Activated CD4-positive, alpha-beta T cell treated with anti-CD3 and anti-CD28 coated beads for 24 hours (primary cell): ENCODE measurements around the gene PRDM2.

Experiments used
- DNase-seq, 2 donors: peaks; one replicate each; pipeline ENCODE4 v3.0.0-alpha.2; 2020; ENCODE audit warnings: low read depth in 2 of 2

PRDM2 gene

DNA sequence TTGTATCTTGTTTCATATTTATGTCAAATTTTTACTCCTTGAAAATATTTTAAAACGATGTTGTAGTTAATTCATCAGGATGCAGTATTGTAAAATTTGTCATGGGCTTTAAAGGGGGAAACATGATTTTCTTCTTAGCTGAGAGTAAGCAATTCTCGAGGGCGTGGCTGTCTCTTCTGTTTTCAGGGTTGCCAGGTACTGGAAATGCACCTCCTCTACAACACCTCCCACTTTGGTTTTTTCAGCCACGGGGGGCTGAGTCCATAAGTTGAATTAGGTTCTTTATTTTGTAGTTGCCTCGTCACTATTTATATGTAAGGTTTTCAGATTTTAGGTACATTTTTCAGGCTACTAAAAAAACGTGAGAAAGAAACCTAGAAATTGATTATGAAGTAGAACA lies 64.0 kb downstream of the PRDM2 start:
- no peak for DNase-seq

DNA sequence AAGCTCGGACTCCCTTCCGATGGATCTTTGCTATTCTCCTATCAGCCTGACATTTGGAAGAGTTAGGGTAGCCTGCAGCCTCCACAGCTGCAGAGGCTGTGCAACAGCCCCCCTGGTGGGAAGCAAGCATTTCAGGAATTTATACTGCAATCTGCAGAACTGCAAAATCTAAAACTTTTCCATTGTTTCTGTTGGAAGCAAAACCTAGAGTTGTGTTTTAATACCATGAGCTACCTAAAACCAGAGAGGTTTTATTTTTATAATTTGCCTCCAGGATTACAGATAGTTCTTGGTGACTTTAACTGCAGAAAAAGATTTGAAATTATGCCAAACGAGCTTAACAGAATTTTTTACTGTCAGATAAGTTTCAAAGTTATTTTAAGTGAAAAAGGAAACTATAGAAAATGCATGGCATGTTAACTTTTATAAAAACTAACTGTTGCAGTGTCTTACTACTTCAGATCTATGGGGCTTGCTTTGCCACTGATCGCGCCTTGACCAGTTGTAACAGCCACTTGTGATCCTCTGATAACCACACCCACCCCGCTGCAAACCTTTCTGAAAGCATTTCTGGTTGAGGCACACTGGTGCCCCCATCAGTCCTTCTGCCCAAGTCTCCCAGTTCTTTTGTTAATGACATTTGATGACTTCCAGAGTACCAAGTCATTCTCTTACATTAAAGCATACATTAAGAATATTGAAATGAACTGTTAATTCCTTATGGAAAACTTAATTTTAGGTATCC lies 64.8 kb downstream of the PRDM2 start:
- DNase-seq: no peak

DNA sequence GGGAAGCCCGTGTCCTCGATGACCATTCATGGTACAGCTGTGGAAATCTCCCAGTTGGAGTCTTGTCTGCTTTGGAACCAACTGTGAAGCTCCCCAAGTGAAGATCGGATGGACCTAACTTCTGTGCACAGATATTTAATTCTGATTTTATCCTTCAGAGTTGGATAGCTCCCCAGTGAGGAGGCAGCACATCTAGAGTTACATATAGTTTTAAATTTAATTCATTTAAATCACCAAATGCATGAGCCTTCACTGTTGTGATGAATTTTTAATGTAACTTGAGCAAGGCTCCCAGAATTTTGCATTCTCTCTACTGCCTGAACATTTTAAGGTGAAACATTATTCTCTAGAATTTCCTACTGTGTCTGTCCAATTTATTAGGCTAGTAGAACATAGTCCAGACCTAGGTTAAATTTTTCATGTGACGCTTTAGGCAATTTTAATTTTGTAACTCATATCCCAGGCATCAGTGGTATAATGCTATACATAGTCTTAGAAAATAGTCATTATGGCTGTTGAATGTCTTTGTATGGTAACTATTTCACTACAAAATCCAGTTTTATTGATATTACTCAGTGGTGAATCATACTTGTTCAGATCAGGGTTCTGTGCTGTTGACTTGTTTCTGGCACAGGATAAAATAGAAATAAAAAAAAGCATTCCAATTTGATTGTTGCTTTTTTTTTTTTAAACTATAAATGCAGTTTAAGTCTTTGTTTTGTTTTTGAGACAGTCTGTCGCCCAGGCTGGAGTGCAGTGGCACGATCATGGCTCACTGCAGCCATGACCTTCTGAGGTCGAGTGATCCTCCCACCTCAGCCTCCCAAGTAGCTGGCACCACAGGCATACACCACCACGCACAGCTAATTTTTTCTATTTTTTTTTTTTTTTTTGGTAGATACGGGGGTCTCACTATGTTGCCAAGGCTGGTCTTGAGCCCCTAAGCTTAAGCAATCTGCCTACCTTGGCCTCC lies 66.9 kb downstream of the PRDM2 start:
- DNase-seq: no peak

DNA sequence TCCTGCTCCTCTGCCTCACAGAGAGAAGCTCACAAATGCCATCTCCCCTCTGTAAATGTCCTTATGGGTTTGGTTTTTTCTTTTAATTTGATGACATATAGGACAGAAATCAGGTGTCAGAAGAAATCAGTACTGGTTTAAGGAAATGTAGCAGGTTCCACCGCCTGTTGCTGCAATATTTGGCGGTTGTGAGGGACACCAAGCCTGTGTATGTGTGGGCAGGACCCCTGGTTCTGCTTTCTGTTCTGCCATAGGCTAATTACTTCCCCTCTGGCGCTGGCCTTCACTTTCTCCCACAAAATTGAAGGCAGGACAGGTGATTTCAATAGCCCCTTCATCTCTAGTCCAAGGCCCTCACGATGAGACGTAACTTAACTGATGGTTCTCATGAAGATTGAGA lies 69.2 kb downstream of the PRDM2 start:
- no peak for DNase-seq

DNA sequence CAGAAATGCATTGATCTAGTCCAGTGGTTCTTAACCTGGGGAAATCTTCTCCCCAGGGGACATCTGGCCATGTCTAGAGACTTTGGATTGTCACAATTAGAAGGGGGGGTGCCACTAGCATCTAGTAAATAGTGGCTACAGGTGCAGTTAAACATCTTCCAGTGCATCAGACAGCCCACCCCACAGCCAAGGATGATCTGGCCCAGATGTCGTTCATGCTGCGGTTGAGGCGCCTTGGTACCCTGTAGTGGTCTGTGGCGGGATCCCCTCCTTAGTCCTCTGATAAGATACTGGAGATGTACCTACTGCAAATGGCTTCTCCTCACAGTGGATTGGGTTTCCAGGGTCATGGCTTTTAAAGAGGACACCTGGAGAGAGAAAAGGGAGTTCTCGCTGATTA lies 69.8 kb downstream of the PRDM2 start:
- DNase-seq: no peak

DNA sequence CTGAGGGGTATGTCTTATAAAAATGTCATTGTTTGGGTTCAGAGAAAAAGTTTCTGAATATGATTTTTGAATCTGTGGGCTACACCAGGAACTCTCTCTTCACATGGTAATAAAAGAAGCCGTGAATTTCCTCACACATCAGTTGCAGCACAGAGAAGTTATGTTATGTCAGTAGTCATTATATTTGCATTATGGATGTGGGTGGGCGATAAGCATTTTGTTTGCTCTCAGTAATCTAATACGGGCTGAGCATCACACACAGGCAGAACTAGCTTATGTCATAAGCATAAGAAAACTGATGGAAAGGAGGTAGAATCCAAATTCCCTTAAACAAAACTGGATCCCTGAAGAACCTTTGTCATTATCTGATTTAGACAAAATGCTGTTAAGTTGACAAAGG lies 70.8 kb downstream of the PRDM2 start:
- no peak for DNase-seq

DNA sequence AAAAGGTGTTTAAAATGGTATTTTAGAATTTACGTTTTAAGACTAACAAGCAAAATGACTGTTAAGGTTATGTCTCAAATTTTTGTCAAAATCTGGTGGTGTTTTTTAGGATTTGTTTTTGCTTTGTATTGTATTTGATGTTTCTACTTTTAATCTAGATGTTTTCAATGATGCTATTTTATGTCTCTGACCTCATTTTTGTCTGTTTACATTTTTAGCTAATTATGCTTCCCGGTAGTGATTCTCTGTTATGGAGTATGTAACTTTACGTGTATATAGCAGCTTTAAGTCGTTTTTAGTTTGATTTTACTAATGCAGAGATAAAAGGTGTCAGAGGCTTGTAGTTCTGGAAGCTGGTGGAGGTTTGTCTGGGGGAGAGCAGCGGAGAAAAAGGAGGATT lies 71.8 kb downstream of the PRDM2 start:
- DNase-seq: no peak

DNA sequence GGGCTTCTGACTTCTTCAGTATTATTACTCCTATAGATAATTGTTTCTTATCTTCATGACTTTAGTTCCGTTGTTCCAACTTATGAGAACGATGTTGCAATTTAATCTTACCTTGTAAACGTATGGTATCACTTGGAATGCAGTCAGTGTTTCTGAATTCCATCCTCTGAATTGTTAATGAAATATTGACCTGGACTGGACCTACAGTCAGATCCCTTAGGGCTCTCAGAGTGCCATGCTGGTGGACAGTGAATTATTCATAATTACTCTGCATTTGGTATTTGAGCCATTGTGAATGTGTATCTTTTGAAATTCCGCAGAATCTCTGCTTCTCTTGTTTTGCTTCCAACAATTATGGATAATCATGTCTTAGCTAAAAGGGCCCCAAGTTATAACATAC lies 72.3 kb downstream of the PRDM2 start:
- no peak for DNase-seq

DNA sequence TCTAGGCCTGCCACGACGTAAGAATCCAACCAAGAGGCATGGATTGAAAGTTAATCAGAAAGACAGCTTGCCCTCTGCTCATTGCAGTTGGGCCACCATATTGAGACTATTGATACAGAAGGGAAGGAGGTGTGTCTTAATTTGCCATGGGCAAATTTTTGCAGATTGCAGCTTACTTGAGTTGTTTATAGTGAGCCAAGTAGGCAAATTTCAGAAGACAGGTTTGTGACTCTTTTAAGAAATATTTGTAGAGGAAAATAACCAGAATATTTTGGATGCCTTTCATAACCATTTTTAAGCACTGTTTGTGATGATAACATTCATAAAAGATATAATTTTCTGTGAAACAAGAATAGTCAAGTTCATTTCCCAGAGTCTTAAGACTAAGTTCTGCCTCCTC lies 74.1 kb downstream of the PRDM2 start:
- DNase-seq: no peak

DNA sequence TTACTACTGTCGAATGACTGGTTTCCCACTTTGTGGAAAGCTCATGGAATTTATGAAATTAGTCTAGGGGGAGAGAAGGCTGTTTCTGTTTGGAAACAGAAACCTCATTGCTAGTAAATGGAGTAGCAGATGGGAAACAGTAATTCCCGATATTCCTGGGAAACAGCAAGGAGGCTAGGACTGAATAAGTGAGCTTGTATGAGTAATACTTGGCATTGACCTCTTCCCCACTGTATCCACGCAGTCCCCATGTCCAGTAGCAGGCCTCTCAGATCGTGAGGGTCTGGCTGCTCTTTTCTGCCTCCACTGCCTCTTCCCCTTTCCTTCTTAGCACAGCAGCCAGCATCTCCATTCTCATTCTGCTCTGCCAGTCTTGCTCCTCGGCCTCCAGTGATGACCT lies 75.5 kb downstream of the PRDM2 start:
- no peak for DNase-seq

DNA sequence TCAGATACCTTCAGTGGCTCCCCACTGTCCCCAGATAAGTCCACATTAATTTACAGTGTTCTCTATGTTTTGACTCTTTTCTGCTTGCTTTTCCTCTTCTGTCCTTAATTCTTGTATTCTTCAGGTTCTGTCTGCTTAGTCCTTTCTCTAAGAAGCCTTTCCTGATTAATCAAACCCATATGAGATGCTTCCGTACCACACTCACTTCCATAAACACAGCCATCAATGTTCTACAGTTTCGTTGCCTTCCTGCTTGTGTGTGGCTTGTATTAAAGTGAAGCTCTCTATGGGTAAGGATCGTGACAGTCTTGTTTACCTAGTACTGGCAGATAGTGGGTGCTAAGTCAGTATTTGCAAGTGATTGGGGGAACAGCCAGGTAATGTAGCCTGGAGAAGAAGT lies 75.9 kb downstream of the PRDM2 start:
- no peak for DNase-seq

DNA sequence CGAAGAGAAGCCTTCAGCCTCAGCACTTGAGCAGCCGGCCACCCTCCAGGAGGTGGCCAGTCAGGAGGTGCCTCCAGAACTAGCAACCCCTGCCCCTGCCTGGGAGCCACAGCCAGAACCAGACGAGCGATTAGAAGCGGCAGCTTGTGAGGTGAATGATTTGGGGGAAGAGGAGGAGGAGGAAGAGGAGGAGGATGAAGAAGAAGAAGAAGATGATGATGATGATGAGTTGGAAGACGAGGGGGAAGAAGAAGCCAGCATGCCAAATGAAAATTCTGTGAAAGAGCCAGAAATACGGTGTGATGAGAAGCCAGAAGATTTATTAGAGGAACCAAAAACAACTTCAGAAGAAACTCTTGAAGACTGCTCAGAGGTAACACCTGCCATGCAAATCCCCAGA lies 78.4 kb downstream of the PRDM2 start:
- no peak for DNase-seq

DNA sequence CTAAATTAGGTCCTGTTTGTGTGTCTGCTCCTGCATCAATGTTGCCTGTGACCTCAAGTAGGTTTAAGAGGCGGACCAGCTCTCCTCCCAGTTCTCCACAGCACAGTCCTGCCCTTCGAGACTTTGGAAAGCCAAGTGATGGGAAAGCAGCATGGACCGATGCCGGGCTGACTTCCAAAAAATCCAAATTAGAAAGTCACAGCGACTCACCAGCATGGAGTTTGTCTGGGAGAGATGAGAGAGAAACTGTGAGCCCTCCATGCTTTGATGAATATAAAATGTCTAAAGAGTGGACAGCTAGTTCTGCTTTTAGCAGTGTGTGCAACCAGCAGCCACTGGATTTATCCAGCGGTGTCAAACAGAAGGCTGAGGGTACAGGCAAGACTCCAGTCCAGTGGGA lies 79.9 kb downstream of the PRDM2 start:
- DNase-seq: no peak

DNA sequence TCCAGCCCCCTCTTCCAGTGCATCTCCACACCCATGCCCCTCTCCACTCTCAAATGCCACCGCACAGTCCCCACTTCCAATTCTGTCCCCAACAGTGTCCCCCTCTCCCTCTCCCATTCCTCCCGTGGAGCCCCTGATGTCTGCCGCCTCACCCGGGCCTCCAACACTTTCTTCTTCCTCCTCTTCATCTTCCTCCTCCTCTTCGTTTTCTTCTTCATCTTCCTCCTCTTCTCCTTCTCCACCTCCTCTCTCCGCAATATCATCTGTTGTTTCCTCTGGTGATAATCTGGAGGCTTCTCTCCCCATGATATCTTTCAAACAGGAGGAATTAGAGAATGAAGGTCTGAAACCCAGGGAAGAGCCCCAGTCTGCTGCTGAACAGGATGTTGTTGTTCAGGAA lies 80.8 kb downstream of the PRDM2 start:
- no peak for DNase-seq

DNA sequence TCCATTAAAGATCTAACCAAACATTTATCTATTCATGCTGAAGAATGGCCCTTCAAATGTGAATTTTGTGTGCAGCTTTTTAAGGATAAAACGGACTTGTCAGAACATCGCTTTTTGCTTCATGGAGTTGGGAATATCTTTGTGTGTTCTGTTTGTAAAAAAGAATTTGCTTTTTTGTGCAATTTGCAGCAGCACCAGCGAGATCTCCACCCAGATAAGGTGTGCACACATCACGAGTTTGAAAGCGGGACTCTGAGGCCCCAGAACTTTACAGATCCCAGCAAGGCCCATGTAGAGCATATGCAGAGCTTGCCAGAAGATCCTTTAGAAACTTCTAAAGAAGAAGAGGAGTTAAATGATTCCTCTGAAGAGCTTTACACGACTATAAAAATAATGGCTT lies 81.2 kb downstream of the PRDM2 start:
- no peak for DNase-seq

DNA sequence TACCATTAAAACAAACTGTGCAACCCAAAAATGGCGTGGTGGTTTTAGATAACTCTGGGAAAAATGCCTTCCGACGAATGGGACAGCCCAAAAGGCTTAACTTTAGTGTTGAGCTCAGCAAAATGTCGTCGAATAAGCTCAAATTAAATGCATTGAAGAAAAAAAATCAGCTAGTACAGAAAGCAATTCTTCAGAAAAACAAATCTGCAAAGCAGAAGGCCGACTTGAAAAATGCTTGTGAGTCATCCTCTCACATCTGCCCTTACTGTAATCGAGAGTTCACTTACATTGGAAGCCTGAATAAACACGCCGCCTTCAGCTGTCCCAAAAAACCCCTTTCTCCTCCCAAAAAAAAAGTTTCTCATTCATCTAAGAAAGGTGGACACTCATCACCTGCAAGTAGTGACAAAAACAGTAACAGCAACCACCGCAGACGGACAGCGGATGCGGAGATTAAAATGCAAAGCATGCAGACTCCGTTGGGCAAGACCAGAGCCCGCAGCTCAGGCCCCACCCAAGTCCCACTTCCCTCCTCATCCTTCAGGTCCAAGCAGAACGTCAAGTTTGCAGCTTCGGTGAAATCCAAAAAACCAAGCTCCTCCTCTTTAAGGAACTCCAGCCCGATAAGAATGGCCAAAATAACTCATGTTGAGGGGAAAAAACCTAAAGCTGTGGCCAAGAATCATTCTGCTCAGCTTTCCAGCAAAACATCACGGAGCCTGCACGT lies 82.1 kb downstream of the PRDM2 start:
- DNase-seq: no peak

DNA sequence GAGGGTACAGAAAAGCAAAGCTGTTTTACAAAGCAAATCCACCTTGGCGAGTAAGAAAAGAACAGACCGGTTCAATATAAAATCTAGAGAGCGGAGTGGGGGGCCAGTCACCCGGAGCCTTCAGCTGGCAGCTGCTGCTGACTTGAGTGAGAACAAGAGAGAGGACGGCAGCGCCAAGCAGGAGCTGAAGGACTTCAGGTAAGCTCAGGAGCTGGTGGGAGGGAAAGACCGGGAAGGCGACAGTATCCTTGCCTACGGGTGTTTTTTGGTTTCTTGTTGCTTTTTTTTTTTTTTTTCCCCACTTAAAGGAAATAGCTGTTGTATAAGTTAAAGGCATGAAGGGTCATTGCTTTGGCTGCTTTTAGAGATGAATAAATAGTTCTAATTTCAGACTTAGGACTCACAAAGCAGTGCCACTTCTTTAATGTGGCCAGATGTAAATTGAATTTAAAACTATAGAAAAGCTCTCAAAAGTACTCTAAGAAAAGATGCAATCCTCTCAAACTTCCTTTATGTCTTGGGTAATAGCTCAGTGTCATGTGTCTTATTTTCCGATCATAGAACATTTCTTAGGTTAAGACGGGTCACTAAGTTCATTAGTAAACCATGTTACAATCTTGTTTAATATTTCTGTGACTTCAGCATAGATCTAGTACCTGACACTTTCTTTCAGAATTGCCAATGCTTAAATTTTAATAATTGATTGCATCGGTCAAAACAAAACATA lies 82.8 kb downstream of the PRDM2 start:
- no peak for DNase-seq

DNA sequence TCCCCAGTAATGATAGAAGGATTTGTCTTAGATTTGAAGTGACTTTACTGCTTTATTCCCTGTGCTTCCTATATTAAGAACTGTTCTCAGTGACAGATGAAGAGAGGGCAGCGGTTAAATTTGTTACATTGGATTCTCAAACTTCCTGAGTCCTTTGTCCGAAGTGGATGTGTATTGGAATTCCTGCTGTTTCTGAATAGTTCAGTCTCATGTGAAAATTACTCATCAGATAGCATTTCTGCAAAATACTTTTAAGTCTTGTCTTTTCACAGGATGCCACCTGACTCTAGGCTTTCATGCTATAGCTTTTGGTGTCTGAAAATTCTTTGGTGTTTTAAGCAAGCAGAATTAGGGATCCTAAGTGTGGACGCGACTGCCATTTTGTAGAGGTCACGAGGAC lies 83.6 kb downstream of the PRDM2 start:
- DNase-seq: no peak

DNA sequence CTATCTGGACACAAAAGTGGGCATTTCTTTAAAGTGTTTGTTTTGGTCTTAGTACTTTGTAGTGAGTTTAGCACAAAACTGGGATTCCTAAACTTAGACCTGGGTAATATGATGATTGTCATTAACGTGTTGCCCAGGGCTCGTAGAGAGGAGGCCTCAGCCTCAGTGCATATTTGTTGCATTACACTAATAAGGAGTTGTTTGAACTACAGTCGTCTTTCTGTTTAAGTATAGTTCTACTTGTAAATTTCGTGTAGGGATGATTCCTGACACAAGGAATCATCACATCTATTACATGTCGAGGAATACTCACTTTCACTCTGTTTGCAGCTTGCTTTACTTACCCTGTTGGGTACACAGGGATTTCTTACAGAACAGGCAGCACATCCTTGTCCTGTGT lies 85.0 kb downstream of the PRDM2 start:
- no peak for DNase-seq

DNA sequence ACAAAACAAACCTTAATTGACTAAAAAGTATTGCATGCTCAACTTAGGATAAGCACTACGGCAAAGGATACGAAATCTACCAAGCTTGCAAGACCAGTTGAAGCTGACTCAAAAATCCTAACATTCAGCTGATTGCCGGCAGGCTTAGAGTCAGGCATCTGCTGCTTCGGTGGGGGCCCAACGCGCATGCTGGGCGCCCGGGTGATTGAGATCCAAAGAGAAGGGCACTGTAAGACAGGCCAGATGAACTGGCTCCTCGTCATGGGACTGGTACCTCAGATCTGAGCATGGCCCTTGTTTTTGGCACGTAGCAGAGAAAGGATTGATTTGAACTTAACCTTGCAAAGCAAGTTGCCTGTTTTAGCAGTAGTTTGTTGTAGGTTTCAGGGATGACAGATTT lies 86.6 kb downstream of the PRDM2 start:
- DNase-seq: no peak

DNA sequence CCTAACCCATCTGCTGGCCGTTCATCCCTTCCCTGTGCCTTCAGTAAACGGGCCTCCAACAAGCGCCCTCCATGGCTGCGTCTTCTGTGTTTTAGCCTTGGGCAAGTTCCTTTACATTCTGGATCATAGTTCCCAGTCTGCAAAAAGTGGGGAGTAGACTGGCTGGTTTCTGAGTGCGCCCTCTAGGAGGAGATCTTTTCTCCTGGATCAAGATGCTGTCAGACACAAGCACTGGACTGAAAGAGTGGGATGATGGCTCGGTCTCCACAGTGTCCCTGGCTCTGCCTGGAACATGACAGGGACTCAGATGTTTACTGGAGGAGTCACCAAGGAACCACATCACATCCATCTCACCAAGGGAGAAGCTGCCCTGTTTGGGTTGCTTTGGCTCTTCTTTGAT lies 88.8 kb downstream of the PRDM2 start:
- no peak for DNase-seq
